NOMO-1 (cell line): ENCODE results near the gene GRIP2.

Source experiments
- DNase-seq, 2 experiments: peaks; one replicate each; lab custom pipeline; 2025; ENCODE audit not compliant: unreplicated experiment in 2 of 2; lab: John Stamatoyannopoulos, UW

The GRIP2 gene

GRCh38 chr3:14541646-14542045, 1.5 kb upstream of the GRIP2 start:
- DNase-seq: no peak

DNA sequence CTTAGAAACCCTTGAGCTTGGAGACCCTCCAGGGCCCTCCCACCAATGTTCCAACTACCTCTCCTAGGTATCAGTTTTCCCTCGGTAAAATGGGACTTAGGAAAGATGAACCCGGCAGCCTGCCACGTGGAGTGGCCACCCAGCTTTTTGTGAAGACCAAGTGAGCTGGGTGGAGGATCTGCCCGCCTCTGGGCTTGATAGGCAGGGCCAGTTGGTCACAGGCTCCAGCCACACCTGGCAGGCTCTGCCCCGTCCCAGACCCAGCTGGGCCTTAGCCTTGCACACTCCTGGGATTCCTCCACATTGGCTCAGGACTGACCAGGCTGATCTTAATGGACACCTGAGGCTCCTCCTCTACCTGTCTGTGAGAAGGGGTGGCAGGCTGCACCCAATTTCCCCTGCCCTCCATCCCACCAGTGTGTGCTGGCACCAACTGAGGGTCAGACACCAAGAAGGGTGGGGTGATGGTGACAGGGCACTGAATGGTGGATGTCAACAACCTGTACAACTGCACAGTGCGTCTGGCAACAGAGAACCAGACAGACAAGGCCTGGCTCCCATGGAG, 761 bp upstream of the GRIP2 start:
- DNase-seq: no peak

- DNase-seq: no peak
Measured at GRCh38 chr3:14539384-14539741, 779 bp downstream of the GRIP2 start.

DNA sequence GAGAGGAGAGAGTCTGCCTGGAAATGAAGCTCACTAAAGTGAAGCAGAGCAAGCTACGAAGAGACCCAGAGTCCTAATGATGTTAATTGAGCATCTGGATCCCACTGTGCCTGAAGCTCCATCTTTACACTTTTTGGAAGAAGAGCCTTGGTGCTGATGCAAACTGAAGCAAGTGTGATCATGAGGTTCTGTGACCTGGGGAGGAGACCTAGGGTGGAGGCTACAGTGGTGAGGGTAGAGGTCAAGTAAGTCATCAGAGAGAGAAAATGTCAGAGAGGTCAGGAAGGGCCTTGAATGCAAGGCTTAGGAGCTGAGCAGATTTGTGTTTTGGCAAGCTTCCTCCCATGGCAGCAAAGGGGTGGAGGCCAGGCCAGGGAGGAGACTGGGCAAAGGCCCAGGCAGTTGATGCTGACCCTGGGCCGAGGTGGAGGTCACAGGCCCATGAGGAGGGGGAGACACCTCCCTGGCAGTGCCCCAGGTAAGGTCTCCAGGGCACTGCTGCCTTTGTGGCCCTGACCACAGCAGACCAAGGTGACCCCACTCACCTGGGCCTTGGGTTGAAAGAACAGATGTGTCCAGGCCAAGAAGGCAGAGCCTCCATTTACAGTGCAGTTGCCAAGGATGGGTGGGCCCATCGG, 1.6 kb downstream of the GRIP2 start:
- DNase-seq: no peak

DNA sequence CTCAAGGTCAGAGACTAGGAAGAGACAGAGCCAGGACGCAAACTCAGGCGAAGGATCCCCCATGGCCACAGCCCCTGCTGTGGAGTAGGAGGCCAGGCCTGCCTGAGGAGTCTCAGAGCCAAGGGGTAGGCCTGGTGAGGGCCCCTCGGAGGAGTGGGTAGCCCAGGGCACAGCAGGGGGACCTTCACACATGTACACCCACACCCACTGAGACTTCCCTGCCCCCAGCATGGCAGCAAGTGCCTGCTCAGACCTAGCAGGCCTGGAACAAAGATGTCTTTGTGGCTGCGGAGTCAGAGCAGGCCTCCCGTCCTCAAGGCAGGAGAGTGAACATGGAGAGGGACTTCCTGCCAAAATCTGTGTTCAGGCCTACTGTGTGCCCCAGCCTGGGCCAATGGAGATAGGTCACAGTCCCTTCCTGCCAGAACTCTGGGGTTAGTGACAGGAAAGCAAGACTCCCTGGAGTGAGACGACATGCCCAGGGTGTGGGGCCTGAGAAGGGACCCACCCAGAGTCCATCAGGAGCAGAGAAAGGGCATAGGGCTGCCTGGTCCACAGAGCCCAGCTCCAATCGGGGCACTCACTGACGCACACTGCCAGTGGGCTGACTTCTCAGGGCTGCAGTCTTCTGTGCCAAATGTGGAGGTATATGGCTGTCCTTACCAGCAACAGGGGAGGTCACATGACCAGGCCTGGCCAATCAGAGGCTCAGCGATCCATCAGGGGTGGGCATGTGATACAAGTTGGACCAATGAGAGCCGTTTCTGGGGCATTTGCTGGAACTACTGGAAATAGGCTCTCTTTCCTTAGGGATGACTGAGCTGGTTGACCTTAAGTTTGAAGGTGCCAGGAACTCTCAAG, 2.3 kb downstream of the GRIP2 start:
- no peak for DNase-seq

DNA sequence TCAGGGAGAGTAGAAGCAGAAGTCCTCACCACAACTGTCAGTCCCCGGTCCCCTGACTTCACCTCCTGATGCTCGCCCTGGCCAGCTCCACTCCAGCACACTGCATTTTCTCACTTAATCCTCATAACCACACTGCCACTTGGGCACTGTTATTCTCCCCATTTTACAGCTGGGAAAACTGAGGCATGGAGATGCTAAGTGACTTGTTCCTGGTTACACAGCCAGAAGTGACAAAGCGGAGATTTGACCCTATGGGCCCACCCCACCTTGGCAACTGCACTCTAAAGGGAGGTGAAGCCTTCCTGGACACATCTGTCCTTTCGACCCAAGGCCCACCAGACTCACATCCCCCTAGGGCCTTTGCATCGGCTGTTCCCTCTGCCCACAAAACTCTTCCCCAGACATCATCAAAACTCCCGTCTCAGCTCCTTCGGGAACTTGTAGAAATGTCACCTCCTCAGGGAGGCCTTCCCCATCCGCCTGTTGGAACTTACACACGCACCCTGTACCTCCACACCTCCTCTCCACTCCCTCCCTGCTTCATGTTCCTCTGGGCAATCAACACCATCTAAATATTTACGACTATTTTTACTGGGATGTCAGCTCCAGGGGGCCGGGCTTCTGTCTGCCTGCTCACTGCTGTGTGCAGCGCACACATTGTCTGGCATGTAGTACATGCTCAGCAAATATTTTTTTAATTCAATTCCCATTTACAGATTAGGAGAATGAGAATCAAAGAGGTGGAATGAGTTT, 3.1 kb downstream of the GRIP2 start:
- no peak for DNase-seq

GRCh38 chr3:14536055-14536815, 3.9 kb downstream of the GRIP2 start:
- no peak for DNase-seq

- no peak for DNase-seq
Measured at GRCh38 chr3:14535616-14536015, 4.5 kb downstream of the GRIP2 start.

GRCh38 chr3:14534516-14535191, 5.5 kb downstream of the GRIP2 start:
- DNase-seq: no peak

- DNase-seq: no peak
Measured at GRCh38 chr3:14533457-14533958, 6.6 kb downstream of the GRIP2 start.

GRCh38 chr3:14532691-14533456, 7.3 kb downstream of the GRIP2 start:
- no peak for DNase-seq

DNA sequence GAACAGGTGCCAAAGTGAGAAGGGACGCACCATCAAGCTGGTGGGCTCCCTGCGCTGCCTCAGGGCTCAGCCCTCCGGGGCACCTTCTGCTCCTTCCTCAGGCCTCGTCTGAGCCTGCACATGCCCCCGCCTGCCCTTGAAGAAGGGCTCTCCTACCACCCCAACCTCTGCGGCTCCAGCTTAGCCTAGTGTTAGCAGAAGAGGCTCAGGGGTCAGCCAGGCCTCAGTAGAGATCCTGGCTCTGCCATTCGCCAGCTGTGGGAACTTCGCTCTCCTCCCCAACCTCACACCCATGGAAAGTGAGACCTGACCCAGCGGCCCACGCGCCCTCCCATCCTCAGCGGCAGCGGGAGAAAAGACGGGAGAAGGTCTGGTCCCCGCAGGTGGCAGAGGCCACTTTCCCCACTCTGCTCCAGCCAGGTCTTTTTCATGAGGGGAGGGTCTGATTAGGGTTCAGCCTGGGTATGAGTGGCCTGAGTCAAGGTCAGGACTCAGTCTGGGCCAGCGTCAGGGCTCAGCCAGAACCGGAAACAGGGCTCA, 8.2 kb downstream of the GRIP2 start:
- no peak for DNase-seq

- no peak for DNase-seq
Measured at GRCh38 chr3:14528081-14528480, 12.1 kb downstream of the GRIP2 start.

- DNase-seq: no peak
Measured at GRCh38 chr3:14525685-14526631, 14.2 kb downstream of the GRIP2 start.

- DNase-seq: no peak
Measured at GRCh38 chr3:14524920-14525660, 15.1 kb downstream of the GRIP2 start.

DNA sequence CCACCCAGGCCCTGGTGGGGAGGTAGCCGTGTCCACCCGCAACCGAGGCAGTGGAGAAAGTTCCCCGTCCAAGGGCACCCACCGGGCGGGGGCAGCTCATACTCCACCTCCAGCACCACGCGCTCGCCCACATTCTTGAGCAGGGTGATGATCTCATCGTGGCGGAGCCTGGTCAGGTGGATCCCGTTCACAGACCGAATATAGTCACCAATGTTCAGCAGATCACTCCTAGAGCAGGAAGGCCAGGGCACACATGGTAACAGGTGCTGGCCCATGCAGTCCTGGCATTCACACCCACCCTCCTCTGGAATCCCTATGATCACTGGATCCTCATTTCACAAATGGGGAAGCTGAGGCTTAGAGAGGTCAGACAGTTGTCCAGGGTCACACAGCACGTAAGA, 15.8 kb downstream of the GRIP2 start:
- DNase-seq: no peak

- no peak for DNase-seq
Measured at GRCh38 chr3:14523792-14524191, 16.4 kb downstream of the GRIP2 start.
